VCaP (cell line): ENCODE results near the gene STK4.

Experiments used
- H3K27ac ChIP-seq: fragments of 450-650 bp; 2 replicates; pipeline ENCODE4 v1.5.1; 2017
- TF ChIP-seq, protein P1 (sequence below): fragments of 450-650 bp; conservative IDR thresholded peaks from 2 replicates; pipeline ENCODE4 v1.5.1; 2017; ENCODE audit warnings: mild to moderate bottlenecking, moderate library complexity

STK4 gene

DNA sequence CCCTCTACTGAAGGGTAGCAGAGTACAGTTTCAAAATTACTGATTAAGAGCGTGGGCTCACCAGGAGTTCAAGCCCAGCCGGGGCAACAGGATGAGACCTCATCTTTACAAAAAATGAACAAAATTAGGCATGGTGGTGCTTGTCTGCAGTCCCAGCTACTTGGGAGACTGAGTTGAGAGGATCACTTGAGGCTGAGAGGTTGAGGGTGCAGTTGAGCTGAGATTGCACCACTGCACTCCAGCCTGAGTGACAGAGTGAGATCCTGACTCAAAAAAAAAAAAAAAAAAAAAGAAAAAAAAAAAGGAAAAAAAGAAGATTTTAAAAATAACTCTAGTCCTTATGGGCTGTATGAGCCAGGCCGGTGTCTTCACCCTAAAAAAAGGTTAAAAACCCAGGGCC lies 37.7 kb upstream of the STK4 start:
- TF ChIP-seq, protein P1, sequence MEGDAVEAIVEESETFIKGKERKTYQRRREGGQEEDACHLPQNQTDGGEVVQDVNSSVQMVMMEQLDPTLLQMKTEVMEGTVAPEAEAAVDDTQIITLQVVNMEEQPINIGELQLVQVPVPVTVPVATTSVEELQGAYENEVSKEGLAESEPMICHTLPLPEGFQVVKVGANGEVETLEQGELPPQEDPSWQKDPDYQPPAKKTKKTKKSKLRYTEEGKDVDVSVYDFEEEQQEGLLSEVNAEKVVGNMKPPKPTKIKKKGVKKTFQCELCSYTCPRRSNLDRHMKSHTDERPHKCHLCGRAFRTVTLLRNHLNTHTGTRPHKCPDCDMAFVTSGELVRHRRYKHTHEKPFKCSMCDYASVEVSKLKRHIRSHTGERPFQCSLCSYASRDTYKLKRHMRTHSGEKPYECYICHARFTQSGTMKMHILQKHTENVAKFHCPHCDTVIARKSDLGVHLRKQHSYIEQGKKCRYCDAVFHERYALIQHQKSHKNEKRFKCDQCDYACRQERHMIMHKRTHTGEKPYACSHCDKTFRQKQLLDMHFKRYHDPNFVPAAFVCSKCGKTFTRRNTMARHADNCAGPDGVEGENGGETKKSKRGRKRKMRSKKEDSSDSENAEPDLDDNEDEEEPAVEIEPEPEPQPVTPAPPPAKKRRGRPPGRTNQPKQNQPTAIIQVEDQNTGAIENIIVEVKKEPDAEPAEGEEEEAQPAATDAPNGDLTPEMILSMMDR = no peak

DNA sequence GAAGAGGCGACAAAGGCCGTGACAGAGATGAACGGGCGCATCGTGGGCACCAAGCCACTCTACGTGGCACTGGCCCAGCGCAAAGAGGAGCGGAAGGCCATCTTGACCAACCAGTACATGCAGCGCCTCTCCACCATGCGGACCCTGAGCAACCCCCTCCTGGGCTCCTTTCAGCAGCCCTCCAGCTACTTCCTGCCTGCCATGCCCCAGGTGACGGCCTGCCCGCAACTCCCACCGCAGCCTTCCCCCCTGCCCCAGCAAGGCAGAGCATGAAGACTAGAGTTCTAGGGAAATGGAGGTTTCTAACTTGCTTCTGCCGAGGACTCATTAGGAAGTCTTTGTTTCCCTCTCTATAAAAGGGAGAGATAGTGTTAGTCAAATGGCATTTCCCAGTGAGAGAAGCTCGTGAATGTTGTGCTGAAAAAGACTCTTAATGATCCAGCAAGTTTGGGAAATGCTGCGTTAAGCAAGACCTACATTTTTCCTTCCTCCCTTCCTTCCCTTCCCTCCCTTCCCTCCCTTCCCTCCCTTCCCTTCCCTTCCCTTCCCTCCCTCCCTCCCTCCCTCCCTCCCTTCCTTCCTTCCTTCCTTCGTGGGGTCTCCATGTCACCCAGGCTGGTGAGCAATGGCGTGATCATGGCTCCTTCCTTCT lies 35.7 kb upstream of the STK4 start:
- TF ChIP-seq, protein P1 = no peak
- no peak overlapping the region for H3K27ac ChIP-seq

More for the DNA sequence above, 37.7 kb upstream of the STK4 start:
- no peak overlapping the region for H3K27ac ChIP-seq

DNA sequence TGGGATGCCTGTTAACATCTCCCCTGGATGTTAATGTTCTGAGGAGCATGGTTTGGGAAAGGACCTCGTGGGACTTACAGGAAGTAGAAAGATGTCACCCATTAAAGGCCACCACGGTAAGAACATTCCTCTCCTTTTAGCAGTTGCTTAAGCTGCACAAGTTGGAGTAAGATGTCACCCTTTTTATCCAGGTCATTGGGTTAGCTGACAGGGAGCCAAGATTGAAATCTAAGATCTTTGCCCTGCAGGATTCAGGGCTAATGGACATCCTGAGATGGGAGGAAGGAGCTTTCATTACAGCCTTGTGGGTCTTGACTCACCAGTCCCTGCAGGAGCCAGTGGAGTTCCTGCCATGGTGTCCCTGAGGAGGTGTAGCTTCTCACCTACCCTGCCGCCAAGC lies 34.4 kb upstream of the STK4 start:
- no peak overlapping the region for H3K27ac ChIP-seq
- TF ChIP-seq, protein P1 = no peak

- TF ChIP-seq, protein P1 = no peak
- H3K27ac ChIP-seq = no peak overlapping the region
Measured at GRCh38 chr20:44932916-44933315, 33.4 kb upstream of the STK4 start.

DNA sequence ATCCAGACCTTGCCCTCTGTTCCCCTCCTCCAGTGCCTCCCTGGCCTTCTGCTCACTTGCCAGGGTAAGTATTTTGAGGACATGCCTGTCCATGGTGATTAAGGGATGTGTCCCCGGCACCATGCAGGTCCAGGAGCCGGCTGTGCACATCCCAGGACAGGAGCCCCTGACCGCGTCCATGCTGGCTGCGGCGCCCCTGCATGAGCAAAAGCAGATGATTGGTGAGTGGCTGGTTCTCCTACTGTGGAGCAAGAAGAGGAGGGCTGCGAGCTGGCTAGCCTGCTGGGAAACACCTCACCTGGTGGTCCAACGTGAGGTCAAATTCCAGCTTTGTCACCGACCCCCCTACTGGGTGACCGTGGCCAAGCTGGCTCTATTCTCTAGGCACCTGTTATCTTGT lies 29.8 kb upstream of the STK4 start:
- TF ChIP-seq, protein P1 = no peak

DNA sequence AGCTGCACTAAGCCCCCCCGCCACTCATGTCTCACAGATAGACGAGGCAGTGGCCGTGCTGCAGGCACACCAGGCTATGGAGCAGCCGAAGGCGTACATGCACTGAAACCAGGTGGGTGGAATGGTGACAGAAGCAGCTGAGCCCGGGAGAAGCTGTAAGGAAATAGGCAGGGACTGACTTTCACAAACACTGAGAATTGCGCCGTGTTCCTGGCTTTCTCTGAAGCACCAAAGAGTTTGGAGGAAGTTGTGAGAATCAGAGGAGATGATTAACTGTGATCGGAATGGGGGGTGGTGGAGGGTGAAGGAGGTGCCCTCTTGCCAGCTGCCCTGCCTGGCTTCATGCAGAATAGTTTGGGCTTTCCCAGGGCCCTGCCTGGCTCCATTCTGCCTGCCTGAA lies 27.7 kb upstream of the STK4 start:
- no peak overlapping the region for H3K27ac ChIP-seq
- TF ChIP-seq, protein P1 = no peak

More for the DNA sequence above, 29.8 kb upstream of the STK4 start:
- H3K27ac ChIP-seq = no peak overlapping the region

DNA sequence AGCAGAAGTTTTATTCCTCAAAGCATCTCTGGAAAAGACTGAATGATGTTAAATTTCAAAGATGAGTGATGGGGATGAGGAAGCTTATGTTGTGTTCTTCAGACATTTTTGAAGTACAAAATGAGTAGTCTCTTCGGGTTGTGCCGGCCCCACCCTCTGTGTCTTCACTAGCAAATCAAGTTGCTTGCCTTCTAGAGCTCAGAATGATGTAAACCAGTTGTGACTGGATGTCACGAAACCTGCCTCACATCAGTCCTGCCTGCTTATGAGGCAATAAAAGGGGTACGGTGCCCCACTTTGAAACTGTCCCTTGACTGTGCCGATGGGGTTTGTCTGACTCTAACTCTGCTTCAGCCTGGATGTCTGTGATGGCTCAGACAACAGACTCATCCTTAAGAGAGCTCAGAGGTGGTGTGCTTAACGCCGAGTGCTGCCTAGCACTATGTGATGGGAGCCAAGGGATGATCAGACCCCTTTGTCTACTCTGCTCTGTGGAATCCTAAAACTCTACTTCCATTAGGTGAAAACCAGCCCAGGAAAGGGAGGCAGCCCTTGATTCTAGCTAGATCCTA lies 25.1 kb upstream of the STK4 start:
- no peak overlapping the region for H3K27ac ChIP-seq
- TF ChIP-seq, protein P1 = no peak
